PC-9 (cell line): ENCODE measurements around the gene CAPZB.

Source experiments
- EZH2 ChIP-seq: fragments of 200-600 bp; sonication (generic); IDR thresholded peaks from 2 replicates; pipeline ENCODE4 v1.8.0; 2017; ENCODE audit warnings: antibody characterized with exemption, low read depth
- TF ChIP-seq, protein P1 (sequence below): fragments of 200-600 bp; sonication (generic); conservative IDR thresholded peaks from 2 replicates; pipeline ENCODE4 v1.6.1; 2017; ENCODE audit warnings: mixed run types, antibody characterized with exemption, mild to moderate bottlenecking, moderate library complexity

DNA sequence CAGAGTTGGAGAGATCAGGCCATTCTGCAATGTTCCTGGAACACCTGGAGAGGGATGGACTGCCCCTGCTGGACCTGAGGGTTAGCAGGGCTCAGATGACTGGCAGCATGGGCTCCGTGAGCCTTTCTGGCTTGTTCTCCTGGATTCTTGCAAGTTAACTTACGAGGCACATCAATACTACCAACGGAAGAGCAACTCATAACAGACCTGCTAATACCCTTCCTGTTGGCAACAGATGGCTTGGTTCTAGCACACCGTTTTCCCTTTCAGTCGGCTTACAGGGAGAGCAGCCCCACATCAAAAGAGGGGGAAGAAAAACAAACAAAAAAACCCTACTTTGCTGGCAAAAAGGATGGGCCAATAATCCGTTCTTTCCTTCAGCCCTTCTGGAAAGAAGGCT lies 125.3 kb downstream of the CAPZB start:
- TF ChIP-seq, protein P1, sequence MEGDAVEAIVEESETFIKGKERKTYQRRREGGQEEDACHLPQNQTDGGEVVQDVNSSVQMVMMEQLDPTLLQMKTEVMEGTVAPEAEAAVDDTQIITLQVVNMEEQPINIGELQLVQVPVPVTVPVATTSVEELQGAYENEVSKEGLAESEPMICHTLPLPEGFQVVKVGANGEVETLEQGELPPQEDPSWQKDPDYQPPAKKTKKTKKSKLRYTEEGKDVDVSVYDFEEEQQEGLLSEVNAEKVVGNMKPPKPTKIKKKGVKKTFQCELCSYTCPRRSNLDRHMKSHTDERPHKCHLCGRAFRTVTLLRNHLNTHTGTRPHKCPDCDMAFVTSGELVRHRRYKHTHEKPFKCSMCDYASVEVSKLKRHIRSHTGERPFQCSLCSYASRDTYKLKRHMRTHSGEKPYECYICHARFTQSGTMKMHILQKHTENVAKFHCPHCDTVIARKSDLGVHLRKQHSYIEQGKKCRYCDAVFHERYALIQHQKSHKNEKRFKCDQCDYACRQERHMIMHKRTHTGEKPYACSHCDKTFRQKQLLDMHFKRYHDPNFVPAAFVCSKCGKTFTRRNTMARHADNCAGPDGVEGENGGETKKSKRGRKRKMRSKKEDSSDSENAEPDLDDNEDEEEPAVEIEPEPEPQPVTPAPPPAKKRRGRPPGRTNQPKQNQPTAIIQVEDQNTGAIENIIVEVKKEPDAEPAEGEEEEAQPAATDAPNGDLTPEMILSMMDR = no peak
- TF ChIP-seq EZH2 = no peak
